Measurements from ENCODE around the gene RFC1. TPM values are rescaled to one million over a fixed set of nuclear protein-coding genes. Genes with fewer than 3 reads are reported as not detected.
A peak's percentile ranks its signal among the peaks of the same experiment; 100 is the strongest.
"Not testable (repeated sequence)": the region's sequence is repeated elsewhere in the genome, so short reads cannot be mapped to it uniquely, and the experiment has no call there.

Gene RFC1
- total and polyA plus RNA-seq, 2 experiments from 2014 or later, result 21.5 to 29.5 TPM

GRCh38 chr4:39362827-39363226, 3.3 kb downstream of the RFC1 start:
- no peak overlapping the region for H3K27ac ChIP-seq
- no peak overlapping the region for H3K4me3 ChIP-seq
- DNase-seq (ENCODE audit: low read depth in 1 of 2, low spot score in 1 of 2), result no peak
- no peaks in the 10 kb centered on the region for H3K27me3 ChIP-seq
- no peak for TF ChIP-seq CTCF (IDR thresholded peaks at IDR 0.05; ENCODE audit: low read depth, low read length)
- no peaks in the 10 kb centered on the region for H3K9me3 ChIP-seq (ENCODE audit: low read depth)
- H3K4me1 ChIP-seq (ENCODE audit: low read depth), result peaks cover 6% of the 10 kb centered on the region
- H3K36me3 ChIP-seq, result no peaks in the 10 kb centered on the region

- not testable (repeated sequence) for H3K36me3 ChIP-seq; H3K27ac ChIP-seq; H3K4me1 ChIP-seq (ENCODE audit: low read depth); DNase-seq (ENCODE audit: low read depth in 1 of 2, low spot score in 1 of 2); H3K4me3 ChIP-seq; H3K27me3 ChIP-seq; H3K9me3 ChIP-seq (ENCODE audit: low read depth)
Observed at GRCh38 chr4:39360611-39361010, 5.6 kb downstream of the RFC1 start.

- Histone ChIP-seq H3K27me3 (no peaks in the 10 kb centered on the region), H3K36me3 (no peaks in the 10 kb centered on the region), H3K9me3 (ENCODE audit: low read depth) (no peaks in the 10 kb centered on the region), H3K4me3 (no peak overlapping the region), H3K4me1 (ENCODE audit: low read depth) (no peaks in the 10 kb centered on the region), H3K27ac (no peak overlapping the region)
- no peak for DNase-seq (ENCODE audit: low read depth in 1 of 2, low spot score in 1 of 2)
- no peak for TF ChIP-seq CTCF (IDR thresholded peaks at IDR 0.05; ENCODE audit: low read depth, low read length)
Observed at GRCh38 chr4:39357002-39357401, 9.2 kb downstream of the RFC1 start.

- no peaks in the 10 kb centered on the region for H3K27me3 ChIP-seq
- H3K36me3 ChIP-seq, result peaks cover 5% of the 10 kb centered on the region
- H3K4me1 ChIP-seq (ENCODE audit: low read depth), result no peaks in the 10 kb centered on the region
- H3K27ac ChIP-seq, result peak overlapping the region; percentile 14
- no peak for TF ChIP-seq CTCF (IDR thresholded peaks at IDR 0.05; ENCODE audit: low read depth, low read length)
- no peaks in the 10 kb centered on the region for H3K9me3 ChIP-seq (ENCODE audit: low read depth)
- DNase-seq (ENCODE audit: low read depth in 1 of 2, low spot score in 1 of 2), result no peak
- H3K4me3 ChIP-seq, result no peak overlapping the region
Observed at GRCh38 chr4:39354254-39354552, 12.0 kb downstream of the RFC1 start.

GRCh38 chr4:39353478-39354253, 12.5 kb downstream of the RFC1 start:
- Histone ChIP-seq H3K36me3 (peaks cover 5% of the 10 kb centered on the region), H3K4me3 (no peak overlapping the region), H3K9me3 (ENCODE audit: low read depth) (no peaks in the 10 kb centered on the region), H3K4me1 (ENCODE audit: low read depth) (no peaks in the 10 kb centered on the region), H3K27ac (peak overlapping the region; percentile 14), H3K27me3 (no peaks in the 10 kb centered on the region)
- DNase-seq (ENCODE audit: low read depth in 1 of 2, low spot score in 1 of 2), result peak in 1 of 2 donors; percentile 89
- TF ChIP-seq CTCF (IDR thresholded peaks at IDR 0.05; ENCODE audit: low read depth, low read length), result no peak

- H3K4me1 ChIP-seq (ENCODE audit: low read depth); H3K27me3 ChIP-seq; H3K27ac ChIP-seq; H3K4me3 ChIP-seq; DNase-seq (ENCODE audit: low read depth in 1 of 2, low spot score in 1 of 2); H3K36me3 ChIP-seq; H3K9me3 ChIP-seq (ENCODE audit: low read depth): not testable (repeated sequence)
Observed at GRCh38 chr4:39353149-39353477, 13.0 kb downstream of the RFC1 start.

GRCh38 chr4:39349326-39349725, 16.8 kb downstream of the RFC1 start:
- Histone ChIP-seq H3K4me3 (no peak overlapping the region), H3K27ac (no peak overlapping the region), H3K27me3 (no peaks in the 10 kb centered on the region), H3K36me3 (peaks cover 5% of the 10 kb centered on the region), H3K9me3 (ENCODE audit: low read depth) (no peaks in the 10 kb centered on the region), H3K4me1 (ENCODE audit: low read depth) (no peaks in the 10 kb centered on the region)
- DNase-seq (ENCODE audit: low read depth in 1 of 2, low spot score in 1 of 2), result no peak
- no peak for TF ChIP-seq CTCF (IDR thresholded peaks at IDR 0.05; ENCODE audit: low read depth, low read length)

Measured in cardiac muscle cell (in vitro differentiated cells and primary cell).